Ascending aorta (tissue), 2 donors: ENCODE results near the gene WNT1. TPM values are rescaled to one million over a fixed set of nuclear protein-coding genes. Genes with fewer than 3 reads are reported as not detected.
A peak's percentile ranks its signal among the peaks of the same experiment; 100 is the strongest.

ENCODE experiments used
- DNase-seq, 2 donors: peaks; one replicate each; pipeline ENCODE4 v3.0.0-alpha.2; 2019; ENCODE audit warnings: low spot score in 2 of 2
- H3K27ac ChIP-seq, 2 donors: fragments of 200-600 bp; sonication (generic); one replicate each; pipeline ENCODE4 v1.5.1; 2016 to 2017; ENCODE audit warnings: mild to moderate bottlenecking in 1 of 2
- H3K27me3 ChIP-seq: fragments of 200-600 bp; sonication (generic); one replicate; pipeline ENCODE4 v1.5.1; 2017
- H3K36me3 ChIP-seq, 2 donors: fragments of 200-600 bp; sonication (generic); one replicate each; pipeline ENCODE4 v1.5.1; 2016
- H3K4me1 ChIP-seq, 2 donors: fragments of 200-600 bp; sonication (generic); one replicate each; pipeline ENCODE4 v1.5.1; 2016 to 2017; ENCODE audit warnings: mild to moderate bottlenecking in 1 of 2
- H3K4me3 ChIP-seq, 2 donors: fragments of 200-600 bp; sonication (generic); one replicate each; pipeline ENCODE4 v1.5.1; 2016 to 2017; ENCODE audit warnings: mild to moderate bottlenecking in 1 of 2
- H3K9me3 ChIP-seq, 2 donors: fragments of 200-600 bp; sonication (generic); one replicate each; pipeline ENCODE4 v1.5.1; 2016
- intact Hi-C: fragments of 100-400 bp; cut with DNase I; formaldehyde crosslinking; loops from one replicate; pipeline ENCODE4 v1.15.1; 2023
- total RNA-seq: library from RNA; depleted of rRNA; stranded (reverse); fragments of >200 nt; gene quantifications from one replicate; pipeline ENCODE4 v1.1.0, GENCODE V29; 2016
- TF ChIP-seq, protein P1 (sequence below), 3 experiments: fragments of 200-600 bp in 2 of 3; fragments of 450-650 bp in 1 of 3; sonication (generic) in 2 of 3; IDR thresholded peaks; one replicate each; pipeline ENCODE4 v1.5.1; 2016 to 2019; ENCODE audit warnings: antibody characterized with exemption in 3 of 3, mild to moderate bottlenecking in 1 of 3, moderate library complexity in 1 of 3

WNT1 gene
- total RNA-seq, 1 donor from 2014 or later = not detected

DNA sequence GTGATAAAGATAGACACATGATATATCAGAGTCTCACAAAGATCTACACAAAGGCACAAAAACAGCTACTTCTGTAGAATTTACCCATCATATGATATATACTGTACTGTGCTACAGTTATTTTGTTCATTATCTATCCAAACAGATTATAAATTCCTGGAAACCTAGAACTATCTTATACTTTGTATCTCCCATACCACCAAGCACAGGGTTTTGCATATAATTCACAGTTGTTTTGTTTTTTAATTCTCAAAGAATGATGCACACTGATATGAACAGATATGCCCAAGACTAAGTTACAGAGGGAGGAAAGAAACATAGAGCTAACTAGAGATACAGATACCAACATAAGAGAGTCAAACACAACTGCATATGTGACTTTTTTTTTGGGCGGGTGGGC lies 37.1 kb downstream of the WNT1 start:
- Histone ChIP-seq H3K27me3 (no peaks in the 10 kb centered on the region), H3K27ac (no peak overlapping the region), H3K4me3 (no peak overlapping the region), H3K4me1 (peaks cover 0 to 6% of the 10 kb centered on the region in 2 donors), H3K9me3 (no peaks in the 10 kb centered on the region), H3K36me3 (peaks cover 26 to 28% of the 10 kb centered on the region in 2 donors)
- intact Hi-C loops = loop anchor here (5.0 kb wide), 2 partner anchors 42 to 92 kb away; no protein-coding TSS in a partner anchor
- no peak for DNase-seq
- TF ChIP-seq, protein P1, sequence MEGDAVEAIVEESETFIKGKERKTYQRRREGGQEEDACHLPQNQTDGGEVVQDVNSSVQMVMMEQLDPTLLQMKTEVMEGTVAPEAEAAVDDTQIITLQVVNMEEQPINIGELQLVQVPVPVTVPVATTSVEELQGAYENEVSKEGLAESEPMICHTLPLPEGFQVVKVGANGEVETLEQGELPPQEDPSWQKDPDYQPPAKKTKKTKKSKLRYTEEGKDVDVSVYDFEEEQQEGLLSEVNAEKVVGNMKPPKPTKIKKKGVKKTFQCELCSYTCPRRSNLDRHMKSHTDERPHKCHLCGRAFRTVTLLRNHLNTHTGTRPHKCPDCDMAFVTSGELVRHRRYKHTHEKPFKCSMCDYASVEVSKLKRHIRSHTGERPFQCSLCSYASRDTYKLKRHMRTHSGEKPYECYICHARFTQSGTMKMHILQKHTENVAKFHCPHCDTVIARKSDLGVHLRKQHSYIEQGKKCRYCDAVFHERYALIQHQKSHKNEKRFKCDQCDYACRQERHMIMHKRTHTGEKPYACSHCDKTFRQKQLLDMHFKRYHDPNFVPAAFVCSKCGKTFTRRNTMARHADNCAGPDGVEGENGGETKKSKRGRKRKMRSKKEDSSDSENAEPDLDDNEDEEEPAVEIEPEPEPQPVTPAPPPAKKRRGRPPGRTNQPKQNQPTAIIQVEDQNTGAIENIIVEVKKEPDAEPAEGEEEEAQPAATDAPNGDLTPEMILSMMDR (IDR thresholded peaks at IDR 0.05) = no peak

DNA sequence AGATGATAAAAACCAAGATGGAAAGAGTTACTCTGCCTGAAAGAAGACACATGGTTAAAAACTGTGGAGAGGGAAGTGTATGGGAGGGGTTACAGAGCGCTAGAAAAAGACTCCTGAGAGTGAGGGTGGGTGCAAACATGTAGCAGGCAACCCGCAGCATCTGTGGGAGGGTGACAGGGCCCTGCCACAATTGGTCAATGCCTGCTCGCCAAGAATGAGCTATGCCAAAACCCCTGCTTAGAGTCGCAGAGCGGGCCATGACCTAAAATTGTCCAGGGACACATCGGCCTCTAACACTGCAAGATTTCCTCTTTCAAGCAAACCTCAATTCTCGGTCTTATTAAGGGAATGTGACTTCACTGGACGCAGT lies 39.8 kb downstream of the WNT1 start:
- H3K27ac ChIP-seq = peak overlapping the region; percentile 86 to 96
- peak overlapping the region; percentile 85 to 87 for H3K4me3 ChIP-seq
- no peak for DNase-seq
- H3K4me1 ChIP-seq = peaks cover 0 to 6% of the 10 kb centered on the region in 2 donors
- H3K36me3 ChIP-seq = peaks cover 18 to 24% of the 10 kb centered on the region in 2 donors
- no peaks in the 10 kb centered on the region for H3K9me3 ChIP-seq
- TF ChIP-seq, protein P1 (IDR thresholded peaks at IDR 0.05) = no peak
- no peaks in the 10 kb centered on the region for H3K27me3 ChIP-seq
- intact Hi-C loops = loop anchor here (1.0 to 5.0 kb wide), 3 partner anchors 39 to 89 kb away; no protein-coding TSS in a partner anchor

DNA sequence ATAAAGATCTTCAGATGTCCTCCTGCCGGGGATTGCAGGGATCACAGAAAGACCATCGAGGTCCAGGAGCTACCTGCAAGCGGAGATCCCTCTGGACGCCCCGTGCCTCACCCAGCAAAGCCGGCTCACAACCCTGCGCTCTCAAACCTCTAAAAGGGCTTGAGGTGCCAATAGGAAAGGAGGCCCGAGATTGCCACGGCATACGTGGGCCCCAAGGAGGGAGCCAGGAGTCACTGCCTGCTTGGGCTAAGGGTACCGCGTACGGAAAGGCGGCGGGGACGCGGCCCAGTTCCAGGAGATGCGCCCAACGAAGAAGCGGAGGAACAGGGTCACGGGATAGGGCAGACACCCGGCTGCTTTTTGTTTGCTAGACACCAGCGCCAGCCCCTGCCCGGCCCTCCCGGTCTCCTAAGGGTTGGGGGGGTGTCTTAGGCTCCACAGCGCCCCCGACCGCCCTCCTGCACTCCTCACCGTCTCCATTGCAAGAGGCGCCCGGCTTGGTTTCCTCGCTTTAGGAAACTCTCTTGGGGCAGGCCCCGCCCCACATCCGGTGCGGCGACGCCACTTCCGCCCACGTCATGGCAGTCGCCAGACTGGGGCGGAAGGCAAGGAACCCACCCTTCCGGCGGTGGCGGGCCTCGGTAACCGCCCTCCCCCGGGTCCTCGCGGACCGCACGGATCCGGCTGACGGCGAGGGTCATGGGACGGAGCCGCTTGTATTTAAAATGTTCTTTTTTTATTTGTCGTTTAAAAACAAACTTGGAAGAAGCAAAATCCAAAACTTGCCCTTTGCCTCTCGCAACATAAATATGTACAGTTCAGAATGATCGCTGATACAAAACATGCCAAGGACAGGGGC lies 40.4 kb downstream of the WNT1 start, which contains the start of gene PRKAG1:
Gene PRKAG1, minus strand, starts transcription at position 516 of the 859 bp plus-strand sequence. Its CDS starts 36 bp downstream, at position 480.
- Histone ChIP-seq H3K4me1 (peaks cover 0 to 6% of the 10 kb centered on the region in 2 donors), H3K9me3 (no peaks in the 10 kb centered on the region), H3K4me3 (peak within 1 kb of the TSS; percentile 85 to 87), H3K27ac (peak within 1 kb of the TSS; percentile 86 to 96), H3K36me3 (peaks cover 23 to 29% of the 10 kb centered on the region in 2 donors), H3K27me3 (no peaks in the 10 kb centered on the region)
- TF ChIP-seq, protein P1 (IDR thresholded peaks at IDR 0.05) = peak; percentile 5 to 56 (median 55)
- peak; percentile 87 to 98 for DNase-seq
- intact Hi-C loops = loop anchor here (1.0 to 5.0 kb wide), 3 partner anchors 39 to 89 kb away; no protein-coding TSS in a partner anchor

DNA sequence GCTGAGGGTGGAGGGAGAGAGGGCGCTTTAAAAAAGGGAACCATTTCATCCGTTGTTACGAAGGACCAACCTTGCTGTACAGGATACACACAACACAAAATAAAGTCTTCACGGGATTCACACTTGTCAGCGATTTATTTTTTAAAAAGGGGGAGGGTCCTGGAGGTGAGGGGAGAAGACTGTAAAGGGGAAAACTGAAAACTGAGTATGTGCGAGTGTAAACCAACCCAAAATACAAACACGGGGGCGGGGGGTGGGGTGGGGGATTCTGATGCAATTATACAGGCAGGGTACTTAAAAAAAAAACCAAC lies 41.0 kb downstream of the WNT1 start:
- H3K9me3 ChIP-seq = no peaks in the 10 kb centered on the region
- H3K4me3 ChIP-seq = peak overlapping the region; percentile 85 to 87
- TF ChIP-seq, protein P1 (IDR thresholded peaks at IDR 0.05) = no peak
- H3K27me3 ChIP-seq = no peaks in the 10 kb centered on the region
- H3K4me1 ChIP-seq = peaks cover 0 to 6% of the 10 kb centered on the region in 2 donors
- no peak for DNase-seq
- intact Hi-C loops = loop anchor here (5.0 kb wide), 2 partner anchors 38 to 88 kb away; no protein-coding TSS in a partner anchor
- peaks cover 27 to 35% of the 10 kb centered on the region in 2 donors for H3K36me3 ChIP-seq
- H3K27ac ChIP-seq = peak overlapping the region; percentile 86 to 96

DNA sequence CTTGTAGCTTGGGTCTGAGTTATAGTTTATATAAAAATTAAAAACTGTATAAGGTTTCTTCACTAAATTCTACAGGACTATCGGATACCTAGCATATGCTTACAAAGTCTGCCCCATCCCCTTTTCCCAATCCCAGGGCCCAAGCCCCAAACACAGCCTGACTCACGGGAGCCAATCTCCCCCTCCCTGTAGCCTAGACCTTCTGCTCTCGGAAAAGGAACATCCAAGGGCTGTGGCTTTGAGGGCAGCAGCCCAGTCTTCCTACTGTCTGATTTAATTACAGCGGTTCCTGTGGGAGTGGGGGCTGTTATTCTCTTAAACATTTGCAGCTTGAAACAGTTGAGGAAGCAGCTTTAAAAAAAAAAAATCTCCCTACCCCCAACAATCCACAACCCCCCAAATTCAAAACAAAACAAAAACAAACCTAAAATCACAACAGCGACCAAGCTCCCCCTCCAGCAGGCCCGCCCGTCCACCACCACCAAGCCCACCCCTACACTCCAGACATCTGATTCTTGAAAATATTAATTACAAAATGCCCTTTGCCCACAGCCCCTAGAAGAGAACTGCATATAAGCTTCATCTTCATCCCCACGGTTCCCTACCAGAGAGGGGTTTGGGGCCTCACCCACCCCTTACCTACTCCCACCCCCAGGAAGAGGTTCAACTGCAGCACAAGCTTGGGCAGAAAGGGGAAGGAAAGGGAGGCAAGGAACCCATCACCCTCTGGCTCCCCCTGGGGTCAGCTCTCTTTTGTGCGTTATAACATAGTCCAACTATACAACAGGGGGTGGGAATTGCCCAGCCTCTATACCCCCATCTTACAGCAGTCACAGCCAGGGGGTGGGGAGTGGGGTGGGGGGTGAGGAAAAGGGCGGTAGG lies 41.6 kb downstream of the WNT1 start:
- DNase-seq = no peak
- peak overlapping the region; percentile 85 to 87 for H3K4me3 ChIP-seq
- intact Hi-C loops = loop anchor here (5.0 kb wide), 2 partner anchors 38 to 88 kb away; no protein-coding TSS in a partner anchor

More for the DNA sequence above, 41.6 kb downstream of the WNT1 start:
- Histone ChIP-seq H3K9me3 (no peaks in the 10 kb centered on the region), H3K27me3 (no peaks in the 10 kb centered on the region), H3K27ac (peak overlapping the region; percentile 86 to 96), H3K36me3 (peaks cover 31 to 41% of the 10 kb centered on the region in 2 donors), H3K4me1 (peaks cover 0 to 6% of the 10 kb centered on the region in 2 donors)
- TF ChIP-seq, protein P1 (IDR thresholded peaks at IDR 0.05) = peak in 1 of 3 experiments; percentile 13
